NB4 (cell line): ENCODE results near the gene FNIP1.
"Not testable (repeated sequence)": the region's sequence is repeated elsewhere in the genome, so short reads cannot be mapped to it uniquely, and the experiment has no call there.

Experiments used
- DNase-seq: peaks from one replicate; pipeline ENCODE4 v3.0.0; 2010; ENCODE audit warnings: low read depth
- H3K4me3 ChIP-seq: one replicate; pipeline ENCODE4 v1.5.1; 2011; ENCODE audit warnings: mild to moderate bottlenecking, low read depth, low read length, moderate library complexity
- MYC ChIP-seq: IDR thresholded peaks from 2 replicates; pipeline ENCODE4 v1.6.1; 2011; ENCODE audit warnings: low read depth, low read length
- POLR2A ChIP-seq: IDR thresholded peaks from 2 replicates; pipeline ENCODE4 v1.6.1; 2011; ENCODE audit warnings: mild to moderate bottlenecking; ENCODE audit not compliant: insufficient read length; ENCODE audit errors: extremely low read depth
- TF ChIP-seq, protein P1 (sequence below): IDR thresholded peaks from one replicate; pipeline ENCODE4 v1.5.1; 2012; ENCODE audit warnings: low read depth, low read length
- TF ChIP-seq, protein P2 (sequence below): IDR thresholded peaks from 2 replicates; pipeline ENCODE4 v1.6.1; 2011; ENCODE audit warnings: low read depth, low read length

The FNIP1 gene

GRCh38 chr5:131627207-131627865 is 169.5 kb downstream of the FNIP1 start:
- no peak overlapping the region for H3K4me3 ChIP-seq
- TF ChIP-seq, protein P1, sequence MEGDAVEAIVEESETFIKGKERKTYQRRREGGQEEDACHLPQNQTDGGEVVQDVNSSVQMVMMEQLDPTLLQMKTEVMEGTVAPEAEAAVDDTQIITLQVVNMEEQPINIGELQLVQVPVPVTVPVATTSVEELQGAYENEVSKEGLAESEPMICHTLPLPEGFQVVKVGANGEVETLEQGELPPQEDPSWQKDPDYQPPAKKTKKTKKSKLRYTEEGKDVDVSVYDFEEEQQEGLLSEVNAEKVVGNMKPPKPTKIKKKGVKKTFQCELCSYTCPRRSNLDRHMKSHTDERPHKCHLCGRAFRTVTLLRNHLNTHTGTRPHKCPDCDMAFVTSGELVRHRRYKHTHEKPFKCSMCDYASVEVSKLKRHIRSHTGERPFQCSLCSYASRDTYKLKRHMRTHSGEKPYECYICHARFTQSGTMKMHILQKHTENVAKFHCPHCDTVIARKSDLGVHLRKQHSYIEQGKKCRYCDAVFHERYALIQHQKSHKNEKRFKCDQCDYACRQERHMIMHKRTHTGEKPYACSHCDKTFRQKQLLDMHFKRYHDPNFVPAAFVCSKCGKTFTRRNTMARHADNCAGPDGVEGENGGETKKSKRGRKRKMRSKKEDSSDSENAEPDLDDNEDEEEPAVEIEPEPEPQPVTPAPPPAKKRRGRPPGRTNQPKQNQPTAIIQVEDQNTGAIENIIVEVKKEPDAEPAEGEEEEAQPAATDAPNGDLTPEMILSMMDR, result no peak
- TF ChIP-seq, protein P2, sequence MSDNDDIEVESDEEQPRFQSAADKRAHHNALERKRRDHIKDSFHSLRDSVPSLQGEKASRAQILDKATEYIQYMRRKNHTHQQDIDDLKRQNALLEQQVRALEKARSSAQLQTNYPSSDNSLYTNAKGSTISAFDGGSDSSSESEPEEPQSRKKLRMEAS, result no peak
- TF ChIP-seq POLR2A (no peak), MYC (no peak)
- no peak for DNase-seq

DNA sequence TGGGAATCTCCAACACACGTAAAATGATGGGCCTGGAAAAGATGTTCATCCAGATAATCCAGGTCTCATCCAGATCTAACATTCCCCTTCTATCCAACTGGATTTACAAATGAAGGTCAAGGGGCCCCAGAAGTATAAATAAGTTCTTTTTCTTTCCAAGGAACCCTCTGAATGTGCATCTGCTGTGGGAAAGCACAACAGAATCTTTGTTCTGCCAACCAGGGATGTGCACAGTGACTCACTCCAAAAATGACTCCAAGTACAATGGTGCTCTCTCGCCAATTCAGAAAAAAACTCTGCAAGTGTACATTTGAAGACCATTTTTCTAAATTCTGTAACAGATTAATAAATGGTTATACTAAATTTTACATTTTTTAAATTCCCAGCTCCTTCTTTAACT is 174.2 kb downstream of the FNIP1 start:
- no peak for DNase-seq
- TF ChIP-seq, protein P2, result no peak
- TF ChIP-seq MYC (no peak), POLR2A (no peak)
- TF ChIP-seq, protein P1, result no peak
- no peak overlapping the region for H3K4me3 ChIP-seq

- DNase-seq, H3K4me3 ChIP-seq: not testable (repeated sequence)
These were observed 175.7 kb downstream of the FNIP1 start for GRCh38 chr5:131621164-131621563.

DNA sequence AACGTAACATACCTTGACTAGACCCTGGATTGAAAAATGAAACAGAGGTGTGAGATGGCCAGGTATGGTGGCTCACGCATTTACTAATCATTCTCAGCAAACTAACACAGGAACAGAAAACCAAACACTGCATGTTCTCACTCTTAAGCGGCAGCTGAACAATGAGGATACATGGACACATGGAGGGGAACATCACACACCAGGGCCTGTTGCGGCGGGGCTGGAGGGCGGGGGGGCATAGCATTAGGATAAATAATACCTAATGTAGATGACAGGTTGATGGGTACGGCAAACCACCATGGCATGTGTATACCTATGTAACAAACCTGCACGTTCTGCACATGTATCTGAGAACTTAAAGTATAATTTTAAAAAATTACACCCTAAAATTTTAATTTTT is 177.7 kb downstream of the FNIP1 start:
- TF ChIP-seq, protein P2, result no peak
- TF ChIP-seq POLR2A, result no peak
- no peak for TF ChIP-seq MYC
- TF ChIP-seq, protein P1, result no peak
- no peak overlapping the region for H3K4me3 ChIP-seq
- DNase-seq, result no peak

GRCh38 chr5:131617140-131617822 is 179.5 kb downstream of the FNIP1 start:
- DNase-seq, result no peak
- no peak overlapping the region for H3K4me3 ChIP-seq
- TF ChIP-seq, protein P2, result no peak
- TF ChIP-seq POLR2A, result no peak
- no peak for TF ChIP-seq MYC
- TF ChIP-seq, protein P1, result no peak

DNA sequence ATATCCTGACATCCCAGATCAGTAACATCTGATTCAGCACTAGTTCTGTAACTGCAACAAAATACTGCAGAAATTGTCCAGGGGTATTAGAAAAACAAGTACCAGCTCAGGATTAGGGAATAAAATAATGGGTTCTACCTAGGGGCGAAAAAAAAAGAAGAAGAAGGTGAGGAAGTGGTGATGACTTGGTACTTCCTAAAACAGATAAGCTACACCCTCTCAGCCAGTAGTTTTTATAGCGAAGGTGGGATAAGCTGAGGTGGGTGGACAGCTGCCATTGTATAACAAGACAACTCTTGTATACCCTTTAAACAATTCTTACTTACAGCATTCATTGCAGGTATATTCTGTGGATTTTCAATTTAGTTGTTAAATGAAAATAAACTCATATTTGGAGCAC is 180.9 kb downstream of the FNIP1 start:
- H3K4me3 ChIP-seq, result no peak overlapping the region
- DNase-seq, result no peak
- no peak for TF ChIP-seq MYC
- TF ChIP-seq, protein P1, result no peak
- TF ChIP-seq POLR2A, result no peak
- TF ChIP-seq, protein P2, result no peak
